ENCODE measurements around the gene MTG1. TPM values are rescaled to one million over a fixed set of nuclear protein-coding genes. Genes with fewer than 3 reads are reported as not detected.

The MTG1 gene
- polyA plus RNA-seq, 1 experiment, result 38.1 TPM

GRCh38 chr10:133368153-133368552 lies 25.8 kb upstream of the MTG1 start:
- CTCF ChIA-PET, result no interaction called here

DNA sequence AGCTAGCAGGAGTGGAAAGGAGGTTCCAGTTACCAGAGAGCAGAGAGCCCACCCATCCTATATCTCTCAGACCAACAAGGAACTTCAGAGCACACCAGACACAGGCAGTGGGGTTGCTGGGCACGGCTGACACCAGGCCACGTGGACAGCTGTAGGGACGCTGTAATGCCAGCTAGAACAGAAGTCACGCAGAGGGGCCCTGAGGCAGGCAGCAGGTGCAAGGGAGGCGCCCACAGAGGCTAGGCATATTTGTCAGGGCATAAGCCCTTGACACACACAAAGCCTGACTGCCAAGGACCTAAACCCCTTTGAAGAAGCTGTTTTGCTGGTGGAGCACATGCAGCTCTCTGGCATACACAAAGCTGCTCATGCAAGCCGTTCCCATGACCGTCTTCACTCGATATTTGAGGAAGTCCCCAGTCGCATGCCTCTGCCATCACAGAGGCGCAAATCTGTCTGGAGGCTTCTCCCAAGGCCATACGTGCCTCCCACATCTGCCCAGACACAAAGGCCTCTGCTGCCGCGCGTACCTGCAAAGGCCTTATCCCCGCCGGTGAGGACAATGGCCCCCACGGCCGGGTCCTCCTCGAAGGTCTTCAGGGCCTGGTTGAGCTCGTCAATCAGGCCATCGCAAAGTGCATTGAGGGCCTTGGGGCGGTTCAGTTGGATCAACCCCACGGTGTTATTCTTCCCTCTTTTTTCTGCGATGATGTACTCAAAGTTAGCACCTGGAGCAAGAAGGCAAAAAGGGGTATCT lies 23.7 kb upstream of the MTG1 start:
- H3K4me3 ChIP-seq (ENCODE audit: low read depth, low read length), result no peak overlapping the region
- TF ChIP-seq, protein P1, sequence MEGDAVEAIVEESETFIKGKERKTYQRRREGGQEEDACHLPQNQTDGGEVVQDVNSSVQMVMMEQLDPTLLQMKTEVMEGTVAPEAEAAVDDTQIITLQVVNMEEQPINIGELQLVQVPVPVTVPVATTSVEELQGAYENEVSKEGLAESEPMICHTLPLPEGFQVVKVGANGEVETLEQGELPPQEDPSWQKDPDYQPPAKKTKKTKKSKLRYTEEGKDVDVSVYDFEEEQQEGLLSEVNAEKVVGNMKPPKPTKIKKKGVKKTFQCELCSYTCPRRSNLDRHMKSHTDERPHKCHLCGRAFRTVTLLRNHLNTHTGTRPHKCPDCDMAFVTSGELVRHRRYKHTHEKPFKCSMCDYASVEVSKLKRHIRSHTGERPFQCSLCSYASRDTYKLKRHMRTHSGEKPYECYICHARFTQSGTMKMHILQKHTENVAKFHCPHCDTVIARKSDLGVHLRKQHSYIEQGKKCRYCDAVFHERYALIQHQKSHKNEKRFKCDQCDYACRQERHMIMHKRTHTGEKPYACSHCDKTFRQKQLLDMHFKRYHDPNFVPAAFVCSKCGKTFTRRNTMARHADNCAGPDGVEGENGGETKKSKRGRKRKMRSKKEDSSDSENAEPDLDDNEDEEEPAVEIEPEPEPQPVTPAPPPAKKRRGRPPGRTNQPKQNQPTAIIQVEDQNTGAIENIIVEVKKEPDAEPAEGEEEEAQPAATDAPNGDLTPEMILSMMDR (IDR thresholded peaks at IDR 0.05; ENCODE audit: insufficient read depth, low read depth, low read length), result no peak
- DNase-seq (ENCODE audit: low read depth), result no peak
- H3K27me3 ChIP-seq (ENCODE audit: control insufficient read depth, insufficient read depth, low read length), result no peaks in the 10 kb centered on the region
- CTCF ChIA-PET, result interaction anchor here (0.8 kb wide), 1 partner anchor 11 kb away, joined by 3 read pairs; no protein-coding TSS in a partner anchor
- POLR2A ChIA-PET, result no interaction called here
- peaks cover 33% of the 10 kb centered on the region for H3K36me3 ChIP-seq (ENCODE audit: control insufficient read depth, insufficient read depth, low read length)

More at GRCh38 chr10:133368153-133368552, 25.8 kb upstream of the MTG1 start:
- TF ChIP-seq, protein P1 (IDR thresholded peaks at IDR 0.05; ENCODE audit: insufficient read depth, low read depth, low read length), result no peak
- Histone ChIP-seq H3K4me3 (ENCODE audit: low read depth, low read length) (no peak overlapping the region), H3K27me3 (ENCODE audit: control insufficient read depth, insufficient read depth, low read length) (no peaks in the 10 kb centered on the region), H3K36me3 (ENCODE audit: control insufficient read depth, insufficient read depth, low read length) (peaks cover 38% of the 10 kb centered on the region)
- POLR2A ChIA-PET, result no interaction called here
- DNase-seq (ENCODE audit: low read depth), result no peak

DNA sequence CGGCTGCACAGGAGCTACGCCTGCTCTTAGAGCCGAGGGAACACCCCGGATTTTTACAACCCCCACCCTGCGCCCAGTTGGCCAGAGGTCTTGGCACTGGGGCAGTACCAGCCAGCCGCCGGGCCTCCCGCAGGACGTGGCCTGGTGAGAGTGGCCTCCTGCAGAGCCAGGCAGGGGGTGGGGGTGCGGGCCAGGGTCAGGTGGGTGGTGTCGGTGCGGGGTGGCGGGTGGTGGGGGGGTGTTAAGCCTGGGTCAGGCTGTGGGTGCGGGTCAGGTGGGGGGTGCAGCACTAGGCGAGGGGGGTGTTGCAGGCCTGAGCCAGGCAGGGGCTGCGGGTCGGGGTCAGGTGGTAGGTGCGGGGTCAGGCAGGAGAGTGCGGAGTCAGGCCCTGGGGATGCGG lies 21.4 kb upstream of the MTG1 start:
- Histone ChIP-seq H3K27me3 (ENCODE audit: control insufficient read depth, insufficient read depth, low read length) (no peaks in the 10 kb centered on the region), H3K4me3 (ENCODE audit: low read depth, low read length) (peak overlapping the region; percentile 98), H3K36me3 (ENCODE audit: control insufficient read depth, insufficient read depth, low read length) (peaks cover 22% of the 10 kb centered on the region)
- DNase-seq (ENCODE audit: low read depth), result no peak
- ChIA-PET CTCF (no interaction called here), POLR2A (no interaction called here)
- TF ChIP-seq, protein P1 (IDR thresholded peaks at IDR 0.05; ENCODE audit: insufficient read depth, low read depth, low read length), result no peak

GRCh38 chr10:133373174-133374090 lies 20.5 kb upstream of the MTG1 start, which contains the start of gene ECHS1:
Gene ECHS1, minus strand, starts transcription at chr10:133373354. Its CDS starts 21 bp downstream, at chr10:133373333.
- Histone ChIP-seq H3K4me3 (ENCODE audit: low read depth, low read length) (peak within 1 kb of the TSS; percentile 98), H3K36me3 (ENCODE audit: control insufficient read depth, insufficient read depth, low read length) (peaks cover 19% of the 10 kb centered on the region), H3K27me3 (ENCODE audit: control insufficient read depth, insufficient read depth, low read length) (no peaks in the 10 kb centered on the region)
- peak; percentile 48 for DNase-seq (ENCODE audit: low read depth)
- TF ChIP-seq, protein P1 (IDR thresholded peaks at IDR 0.05; ENCODE audit: insufficient read depth, low read depth, low read length), result no peak
- CTCF ChIA-PET, result interaction anchor here (0.8 kb wide), 1 partner anchor 44 kb away, joined by 4 read pairs; no protein-coding TSS in a partner anchor
- POLR2A ChIA-PET, result interaction anchor here (0.6 kb wide), 1 partner anchor 12 kb away, joined by 5 read pairs; no protein-coding TSS in a partner anchor

Data from BJ (cell line).